Neural cell (in vitro differentiated cells): ENCODE results near the gene TEX47.

Experiments
- EP300 ChIP-seq: fragments of 450-650 bp; conservative IDR thresholded peaks from 2 replicates; pipeline ENCODE4 v1.6.1; 2014; ENCODE audit warnings: antibody characterized with exemption, mild to moderate bottlenecking, moderate library complexity; ENCODE audit not compliant: poor library complexity, severe bottlenecking
- EZH2 ChIP-seq: fragments of 200-600, 300-800 bp; shearing (Covaris generic), sonication (generic); IDR thresholded peaks from 2 replicates; pipeline ENCODE4 v1.6.1; 2014; ENCODE audit warnings: antibody characterized with exemption, low read length, borderline replicate concordance, mild to moderate bottlenecking; ENCODE audit not compliant: insufficient read depth, poor library complexity, severe bottlenecking
- MXI1 ChIP-seq: fragments of 450-650 bp; conservative IDR thresholded peaks from 2 replicates; pipeline ENCODE4 v1.6.1; 2014; ENCODE audit warnings: antibody characterized with exemption, mild to moderate bottlenecking; ENCODE audit not compliant: poor library complexity, severe bottlenecking
- POLR2AphosphoS5 ChIP-seq: IDR thresholded peaks from 2 replicates; pipeline ENCODE4 v1.6.1; 2012
- RAD21 ChIP-seq: fragments of 450-650 bp; conservative IDR thresholded peaks from 2 replicates; pipeline ENCODE4 v1.6.1; 2014; ENCODE audit warnings: antibody characterized with exemption, mild to moderate bottlenecking, moderate library complexity
- SMC3 ChIP-seq: fragments of 450-650 bp; conservative IDR thresholded peaks from 2 replicates; pipeline ENCODE4 v1.6.1; 2014; ENCODE audit warnings: antibody characterized with exemption, mild to moderate bottlenecking, moderate library complexity; ENCODE audit not compliant: poor library complexity
- TAF1 ChIP-seq: IDR thresholded peaks from 2 replicates; pipeline ENCODE4 v1.6.1; 2012; ENCODE audit warnings: low read depth
- TF ChIP-seq, protein P1 (sequence below): fragments of 450-650 bp; IDR thresholded peaks from 2 replicates; pipeline ENCODE4 v1.5.1; 2014; ENCODE audit warnings: antibody characterized with exemption, mild to moderate bottlenecking, moderate library complexity; ENCODE audit not compliant: poor library complexity, severe bottlenecking
- TF ChIP-seq, protein P2 (sequence below): IDR thresholded peaks from 2 replicates; pipeline ENCODE4 v1.6.1; 2012; ENCODE audit warnings: borderline replicate concordance

DNA sequence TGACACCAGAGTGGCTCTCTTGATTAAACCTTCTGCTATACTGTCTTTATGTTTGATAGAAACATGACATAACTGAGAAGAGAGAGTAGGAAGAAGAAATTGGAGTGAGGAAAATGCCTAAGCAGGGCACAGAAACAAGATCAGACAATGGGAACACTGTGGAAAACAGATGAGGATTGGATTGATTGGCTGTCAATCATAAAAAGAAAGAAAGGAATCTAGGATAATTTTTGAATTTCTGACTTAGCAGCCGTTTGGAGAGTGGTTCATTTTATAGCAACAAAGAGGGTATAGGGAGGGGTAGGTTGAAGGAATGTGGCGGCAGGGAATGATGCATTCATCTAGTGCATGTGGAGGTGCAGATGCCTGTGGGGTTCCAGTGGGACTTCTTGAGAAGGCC is 7.8 kb downstream of the TEX47 start:
- TF ChIP-seq, protein P1, sequence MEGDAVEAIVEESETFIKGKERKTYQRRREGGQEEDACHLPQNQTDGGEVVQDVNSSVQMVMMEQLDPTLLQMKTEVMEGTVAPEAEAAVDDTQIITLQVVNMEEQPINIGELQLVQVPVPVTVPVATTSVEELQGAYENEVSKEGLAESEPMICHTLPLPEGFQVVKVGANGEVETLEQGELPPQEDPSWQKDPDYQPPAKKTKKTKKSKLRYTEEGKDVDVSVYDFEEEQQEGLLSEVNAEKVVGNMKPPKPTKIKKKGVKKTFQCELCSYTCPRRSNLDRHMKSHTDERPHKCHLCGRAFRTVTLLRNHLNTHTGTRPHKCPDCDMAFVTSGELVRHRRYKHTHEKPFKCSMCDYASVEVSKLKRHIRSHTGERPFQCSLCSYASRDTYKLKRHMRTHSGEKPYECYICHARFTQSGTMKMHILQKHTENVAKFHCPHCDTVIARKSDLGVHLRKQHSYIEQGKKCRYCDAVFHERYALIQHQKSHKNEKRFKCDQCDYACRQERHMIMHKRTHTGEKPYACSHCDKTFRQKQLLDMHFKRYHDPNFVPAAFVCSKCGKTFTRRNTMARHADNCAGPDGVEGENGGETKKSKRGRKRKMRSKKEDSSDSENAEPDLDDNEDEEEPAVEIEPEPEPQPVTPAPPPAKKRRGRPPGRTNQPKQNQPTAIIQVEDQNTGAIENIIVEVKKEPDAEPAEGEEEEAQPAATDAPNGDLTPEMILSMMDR: no peak
- TF ChIP-seq, protein P2, sequence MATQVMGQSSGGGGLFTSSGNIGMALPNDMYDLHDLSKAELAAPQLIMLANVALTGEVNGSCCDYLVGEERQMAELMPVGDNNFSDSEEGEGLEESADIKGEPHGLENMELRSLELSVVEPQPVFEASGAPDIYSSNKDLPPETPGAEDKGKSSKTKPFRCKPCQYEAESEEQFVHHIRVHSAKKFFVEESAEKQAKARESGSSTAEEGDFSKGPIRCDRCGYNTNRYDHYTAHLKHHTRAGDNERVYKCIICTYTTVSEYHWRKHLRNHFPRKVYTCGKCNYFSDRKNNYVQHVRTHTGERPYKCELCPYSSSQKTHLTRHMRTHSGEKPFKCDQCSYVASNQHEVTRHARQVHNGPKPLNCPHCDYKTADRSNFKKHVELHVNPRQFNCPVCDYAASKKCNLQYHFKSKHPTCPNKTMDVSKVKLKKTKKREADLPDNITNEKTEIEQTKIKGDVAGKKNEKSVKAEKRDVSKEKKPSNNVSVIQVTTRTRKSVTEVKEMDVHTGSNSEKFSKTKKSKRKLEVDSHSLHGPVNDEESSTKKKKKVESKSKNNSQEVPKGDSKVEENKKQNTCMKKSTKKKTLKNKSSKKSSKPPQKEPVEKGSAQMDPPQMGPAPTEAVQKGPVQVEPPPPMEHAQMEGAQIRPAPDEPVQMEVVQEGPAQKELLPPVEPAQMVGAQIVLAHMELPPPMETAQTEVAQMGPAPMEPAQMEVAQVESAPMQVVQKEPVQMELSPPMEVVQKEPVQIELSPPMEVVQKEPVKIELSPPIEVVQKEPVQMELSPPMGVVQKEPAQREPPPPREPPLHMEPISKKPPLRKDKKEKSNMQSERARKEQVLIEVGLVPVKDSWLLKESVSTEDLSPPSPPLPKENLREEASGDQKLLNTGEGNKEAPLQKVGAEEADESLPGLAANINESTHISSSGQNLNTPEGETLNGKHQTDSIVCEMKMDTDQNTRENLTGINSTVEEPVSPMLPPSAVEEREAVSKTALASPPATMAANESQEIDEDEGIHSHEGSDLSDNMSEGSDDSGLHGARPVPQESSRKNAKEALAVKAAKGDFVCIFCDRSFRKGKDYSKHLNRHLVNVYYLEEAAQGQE: no peak
- TF ChIP-seq EP300 (no peak), POLR2AphosphoS5 (no peak), SMC3 (no peak), EZH2 (no peak), RAD21 (no peak), MXI1 (no peak), TAF1 (no peak)
